ENCODE data around the gene C1D. TPM values are rescaled to one million over a fixed set of nuclear protein-coding genes. Genes with fewer than 3 reads are reported as not detected.

The C1D gene
- total RNA-seq, 4 donors from 2014 or later, result 2.2 to 71.8 (median 30.5) TPM

DNA sequence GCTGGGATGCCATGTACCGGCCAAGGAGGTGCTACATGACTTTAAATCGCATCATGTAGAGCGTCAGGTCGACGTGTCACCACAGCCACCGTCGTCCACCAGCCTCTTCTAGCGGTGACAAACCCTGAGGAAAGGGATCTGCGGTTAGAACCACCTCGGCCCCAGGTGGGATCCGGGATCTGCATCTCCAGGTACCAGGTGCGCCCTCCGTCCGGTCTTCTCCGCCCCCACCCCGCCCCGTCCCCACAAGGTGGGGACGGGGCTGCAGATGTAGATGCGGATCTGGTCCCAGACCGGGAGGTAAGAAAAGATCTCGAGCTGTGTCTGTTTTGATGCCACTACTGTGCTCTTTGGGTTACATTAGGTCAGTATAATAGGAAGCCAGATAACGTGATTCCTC is 38.4 kb downstream of the C1D start:
- H3K36me3 ChIP-seq, result no peaks in the 10 kb centered on the region
- TF ChIP-seq POLR2A (IDR thresholded peaks at IDR 0.05) (no peak), EP300 (IDR thresholded peaks at IDR 0.05; ENCODE audit: low read depth) (no peak), POLR2AphosphoS5 (IDR thresholded peaks at IDR 0.05) (no peak)
- TF ChIP-seq, protein P1, sequence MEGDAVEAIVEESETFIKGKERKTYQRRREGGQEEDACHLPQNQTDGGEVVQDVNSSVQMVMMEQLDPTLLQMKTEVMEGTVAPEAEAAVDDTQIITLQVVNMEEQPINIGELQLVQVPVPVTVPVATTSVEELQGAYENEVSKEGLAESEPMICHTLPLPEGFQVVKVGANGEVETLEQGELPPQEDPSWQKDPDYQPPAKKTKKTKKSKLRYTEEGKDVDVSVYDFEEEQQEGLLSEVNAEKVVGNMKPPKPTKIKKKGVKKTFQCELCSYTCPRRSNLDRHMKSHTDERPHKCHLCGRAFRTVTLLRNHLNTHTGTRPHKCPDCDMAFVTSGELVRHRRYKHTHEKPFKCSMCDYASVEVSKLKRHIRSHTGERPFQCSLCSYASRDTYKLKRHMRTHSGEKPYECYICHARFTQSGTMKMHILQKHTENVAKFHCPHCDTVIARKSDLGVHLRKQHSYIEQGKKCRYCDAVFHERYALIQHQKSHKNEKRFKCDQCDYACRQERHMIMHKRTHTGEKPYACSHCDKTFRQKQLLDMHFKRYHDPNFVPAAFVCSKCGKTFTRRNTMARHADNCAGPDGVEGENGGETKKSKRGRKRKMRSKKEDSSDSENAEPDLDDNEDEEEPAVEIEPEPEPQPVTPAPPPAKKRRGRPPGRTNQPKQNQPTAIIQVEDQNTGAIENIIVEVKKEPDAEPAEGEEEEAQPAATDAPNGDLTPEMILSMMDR (IDR thresholded peaks at IDR 0.05), result no peak
- no peaks in the 10 kb centered on the region for H3K4me1 ChIP-seq
- 67 to 93% methylated on average over 1 to 21 of the region's 22 CpGs for WGBS, 2 donors (ENCODE audit: low coverage in 1 of 2)
- intact Hi-C loops (cut with DNase I; ENCODE audit: low total_unique reads) (no loop called here), in situ Hi-C loops (cut with MboI; ENCODE audit: low pct_ligation_motif_present in 1 of 4, low pct_unique_long_range_greater_than_20kb in 1 of 4, low sequenced_read_pairs in 3 of 4) (loop anchor here in 1 of 4 donors (25.0 kb wide), 1 partner anchor 787 kb away; no protein-coding TSS in a partner anchor)
- H3K27me3 ChIP-seq, result no peaks in the 10 kb centered on the region
- no peak overlapping the region for H3K4me3 ChIP-seq
- H3K9me3 ChIP-seq, result no peaks in the 10 kb centered on the region
- DNase-seq, result no peak
- H3K27ac ChIP-seq, result no peak overlapping the region

DNA sequence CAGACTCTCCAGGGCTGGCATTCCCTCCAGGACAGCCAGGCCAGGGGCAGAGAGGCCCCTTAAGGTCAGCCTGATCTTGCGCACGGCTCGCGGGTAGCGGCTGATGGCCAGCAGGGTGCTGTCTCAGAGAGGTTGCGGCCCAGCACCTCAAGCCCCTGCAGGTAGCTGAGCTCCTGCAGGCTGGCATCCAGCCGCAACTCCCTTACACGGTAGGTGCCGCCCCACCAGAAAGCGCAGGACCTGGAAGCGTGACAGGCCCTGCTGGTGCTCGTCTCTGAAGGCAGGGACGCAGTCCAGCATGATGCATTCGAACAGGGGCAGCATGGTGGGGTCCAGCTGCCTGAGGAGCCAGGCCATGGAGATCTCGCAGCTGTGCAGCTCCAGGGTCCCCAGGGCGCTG is 38.9 kb downstream of the C1D start:
- no peak for TF ChIP-seq EP300 (IDR thresholded peaks at IDR 0.05; ENCODE audit: low read depth)
- TF ChIP-seq POLR2A (IDR thresholded peaks at IDR 0.05), result no peak
- no peak for TF ChIP-seq POLR2AphosphoS5 (IDR thresholded peaks at IDR 0.05)
- TF ChIP-seq, protein P1 (IDR thresholded peaks at IDR 0.05), result no peak
- Histone ChIP-seq H3K36me3 (no peaks in the 10 kb centered on the region), H3K4me1 (no peaks in the 10 kb centered on the region), H3K4me3 (no peak overlapping the region), H3K27me3 (no peaks in the 10 kb centered on the region), H3K9me3 (no peaks in the 10 kb centered on the region), H3K27ac (no peak overlapping the region)
- intact Hi-C loops (cut with DNase I; ENCODE audit: low total_unique reads) (no loop called here), in situ Hi-C loops (cut with MboI; ENCODE audit: low pct_ligation_motif_present in 1 of 4, low pct_unique_long_range_greater_than_20kb in 1 of 4, low sequenced_read_pairs in 3 of 4) (loop anchor here in 1 of 4 donors (25.0 kb wide), 1 partner anchor 787 kb away; no protein-coding TSS in a partner anchor)
- DNase-seq, result no peak
- 100% methylated on average over 6 of the region's 16 CpGs; no CpG with 5 or more reads in 1 of the 2 donors for WGBS, 2 donors (ENCODE audit: low coverage in 1 of 2)

DNA sequence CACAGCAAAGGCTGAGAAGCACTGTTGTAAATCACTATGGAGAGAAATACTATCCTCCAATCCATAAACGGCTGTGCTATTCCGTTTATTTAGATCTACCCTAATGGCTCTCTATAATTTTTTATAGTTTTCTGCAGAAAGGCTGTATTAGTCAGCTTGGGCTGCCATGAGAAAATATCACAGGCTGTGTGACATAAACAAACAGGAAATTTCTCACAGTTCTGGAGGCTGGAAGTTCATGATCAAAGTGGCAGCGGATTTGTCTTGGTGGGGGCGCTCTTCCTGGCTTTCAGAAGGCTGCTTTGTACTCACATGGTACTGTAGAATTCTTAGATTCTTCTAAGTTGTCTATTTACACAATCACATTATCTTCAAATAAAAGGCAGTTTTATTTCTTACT is 44.1 kb downstream of the C1D start:
- Histone ChIP-seq H3K4me1 (no peaks in the 10 kb centered on the region), H3K9me3 (no peaks in the 10 kb centered on the region), H3K4me3 (no peak overlapping the region), H3K27ac (no peak overlapping the region), H3K36me3 (no peaks in the 10 kb centered on the region), H3K27me3 (no peaks in the 10 kb centered on the region)
- intact Hi-C loops (cut with DNase I; ENCODE audit: low total_unique reads), result no loop called here
- no peak for TF ChIP-seq POLR2A (IDR thresholded peaks at IDR 0.05)
- TF ChIP-seq POLR2AphosphoS5 (IDR thresholded peaks at IDR 0.05), result no peak
- TF ChIP-seq EP300 (IDR thresholded peaks at IDR 0.05; ENCODE audit: low read depth), result no peak
- TF ChIP-seq, protein P1 (IDR thresholded peaks at IDR 0.05), result no peak
- in situ Hi-C loops (cut with MboI; ENCODE audit: low pct_ligation_motif_present in 1 of 4, low pct_unique_long_range_greater_than_20kb in 1 of 4, low sequenced_read_pairs in 3 of 4), result loop anchor here in 1 of 4 donors (25.0 kb wide), 1 partner anchor 781 kb away; no protein-coding TSS in a partner anchor
- DNase-seq, result no peak
- 68 to 74% methylated on average over 2 to 4 of the region's 4 CpGs for WGBS, 2 donors (ENCODE audit: low coverage in 1 of 2)

DNA sequence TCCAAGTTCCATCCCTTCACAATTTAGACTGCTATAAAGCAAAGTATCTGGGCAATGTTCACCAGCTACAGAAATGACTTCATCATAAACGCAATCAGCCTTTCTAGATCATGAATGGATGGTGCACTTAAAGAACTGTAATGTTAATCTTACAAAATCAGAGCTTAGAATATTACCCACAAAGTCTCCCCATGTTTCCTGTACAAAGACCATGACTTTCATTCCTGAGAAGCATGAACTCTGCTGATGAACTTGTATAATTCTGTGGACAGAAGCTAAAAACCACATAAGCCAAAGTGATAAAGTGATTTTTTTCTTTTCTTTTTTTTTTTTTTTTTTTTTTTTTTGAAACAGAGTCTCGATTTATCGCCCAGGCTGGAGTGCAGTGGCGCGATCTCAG is 53.3 kb downstream of the C1D start:
- intact Hi-C loops (cut with DNase I; ENCODE audit: low total_unique reads) (no loop called here), in situ Hi-C loops (cut with MboI; ENCODE audit: low pct_ligation_motif_present in 1 of 4, low pct_unique_long_range_greater_than_20kb in 1 of 4, low sequenced_read_pairs in 3 of 4) (loop anchor here in 1 of 4 donors (25.0 kb wide), 1 partner anchor 772 kb away; no protein-coding TSS in a partner anchor)
- Histone ChIP-seq H3K36me3 (no peaks in the 10 kb centered on the region), H3K27ac (no peak overlapping the region), H3K9me3 (no peaks in the 10 kb centered on the region), H3K4me1 (no peaks in the 10 kb centered on the region), H3K4me3 (no peak overlapping the region), H3K27me3 (no peaks in the 10 kb centered on the region)
- DNase-seq, result no peak
- 29 to 72% methylated on average over 1 to 5 of the region's 5 CpGs for WGBS, 2 donors (ENCODE audit: low coverage in 1 of 2)
- TF ChIP-seq, protein P1 (IDR thresholded peaks at IDR 0.05), result no peak
- no peak for TF ChIP-seq POLR2A (IDR thresholded peaks at IDR 0.05)
